ENCODE measurements around the gene NCS1.

Gene NCS1

DNA sequence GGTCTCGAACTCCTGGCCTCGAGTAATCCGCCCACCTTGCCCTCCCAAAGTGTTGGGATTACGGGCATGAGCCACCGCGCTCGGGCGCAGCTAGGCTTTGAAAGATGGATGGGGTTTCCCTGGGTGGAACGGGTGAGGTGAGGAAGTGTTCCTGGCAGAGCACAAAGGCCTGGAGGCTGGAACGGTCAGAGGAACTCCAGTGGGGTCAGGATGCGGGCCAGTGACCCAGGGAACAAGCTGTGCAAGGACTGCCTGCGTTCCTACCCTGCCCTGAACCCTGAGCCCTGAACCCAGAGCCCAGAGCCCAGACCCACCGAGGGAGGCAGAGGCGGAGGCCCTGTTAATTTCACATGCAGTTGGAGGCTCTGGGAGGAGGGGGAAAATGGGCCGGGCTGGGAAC lies 23.4 kb downstream of the NCS1 start:
- no peak for DNase-seq (ENCODE audit: low read depth)

DNA sequence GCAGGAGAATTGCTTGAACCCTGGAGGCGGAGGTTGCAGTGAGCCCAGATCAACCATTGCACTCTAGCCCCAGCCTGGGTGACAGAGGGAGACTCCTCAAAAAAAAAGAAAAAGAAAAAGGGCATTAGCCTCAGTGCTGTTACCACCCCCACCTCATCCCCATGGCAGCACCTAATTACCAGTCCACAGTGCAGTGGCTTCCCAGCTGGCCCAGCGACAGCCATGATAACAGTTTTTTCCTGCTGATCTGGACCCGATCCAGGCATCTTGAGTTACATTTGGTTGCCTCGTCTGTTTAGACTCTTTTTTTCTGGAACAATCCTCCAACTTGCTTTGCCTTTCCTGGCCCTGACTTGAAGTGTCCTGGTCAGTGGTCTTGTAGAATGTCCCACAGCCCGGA lies 24.4 kb downstream of the NCS1 start:
- DNase-seq (ENCODE audit: low read depth), result no peak

DNA sequence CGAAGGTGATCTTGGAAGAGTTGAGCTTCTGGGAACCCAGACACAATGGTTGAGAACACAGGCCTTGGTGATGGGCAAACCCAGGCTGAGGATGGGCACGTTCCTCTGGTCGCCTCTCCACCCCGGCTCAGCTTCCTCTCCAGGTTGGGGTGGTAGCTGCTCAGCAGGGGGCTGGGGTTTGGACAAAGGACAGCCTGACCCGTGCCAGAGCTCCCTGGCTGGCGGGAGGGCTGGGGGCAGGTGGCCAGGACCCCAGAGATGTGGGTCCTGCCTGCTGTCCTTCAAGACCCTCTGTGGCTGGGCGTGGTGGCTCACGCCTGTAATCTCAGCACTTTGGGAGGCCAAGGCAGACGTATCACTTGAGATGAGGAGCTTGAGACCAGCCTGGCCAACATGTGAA lies 25.2 kb downstream of the NCS1 start:
- no peak for DNase-seq (ENCODE audit: low read depth)

DNA sequence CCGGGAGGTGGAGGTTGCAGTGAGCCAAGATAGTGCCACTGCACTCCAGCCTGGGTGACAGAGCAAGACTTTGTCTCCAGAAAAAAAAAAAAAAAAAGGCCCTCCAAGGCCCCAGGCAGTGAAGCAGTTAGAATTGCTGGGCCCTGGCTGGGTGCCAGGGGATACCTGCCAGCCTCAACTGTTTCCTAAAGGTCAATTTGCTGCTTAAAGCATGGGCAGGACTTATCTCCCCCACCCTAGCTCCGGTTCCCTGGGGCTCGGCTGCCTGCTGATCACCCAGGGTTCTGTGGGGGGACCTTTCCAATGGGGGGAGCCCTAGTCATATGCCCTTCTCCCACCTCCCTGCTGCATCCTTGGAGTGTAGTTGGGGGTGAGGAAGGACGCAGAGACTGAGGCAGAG lies 25.7 kb downstream of the NCS1 start:
- no peak for DNase-seq (ENCODE audit: low read depth)

DNA sequence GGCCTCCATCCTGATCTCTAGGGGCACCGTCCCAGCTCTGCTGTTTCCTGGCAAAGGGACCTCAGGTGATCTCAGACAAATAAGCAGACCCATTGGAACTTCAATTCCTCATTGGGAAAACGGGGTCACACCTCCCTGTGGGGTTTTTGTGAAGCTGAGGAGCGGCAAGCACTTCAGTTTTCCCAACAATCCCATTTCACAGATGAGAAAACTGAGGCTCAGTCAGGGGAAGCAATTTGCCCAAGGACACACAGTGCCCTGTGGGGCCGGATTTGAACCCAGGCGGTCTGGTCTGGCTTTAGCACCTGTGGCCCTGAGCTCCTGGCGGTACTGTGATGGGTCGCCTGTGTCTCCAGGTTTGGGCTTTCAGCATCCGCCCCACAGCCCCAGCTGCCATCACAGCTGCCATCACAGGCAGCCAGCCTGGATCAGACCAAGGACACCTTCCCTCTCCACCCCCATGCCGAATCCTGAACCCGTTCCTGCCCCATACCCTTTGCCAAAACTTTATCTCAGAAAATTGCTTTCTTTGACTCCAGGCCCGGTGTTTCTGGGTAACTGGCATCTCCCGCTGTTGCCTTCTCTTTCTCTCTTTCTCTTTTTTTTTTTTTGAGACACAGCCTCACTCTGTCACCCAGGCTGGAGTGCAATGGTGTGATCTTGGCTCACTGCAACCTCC lies 26.4 kb downstream of the NCS1 start:
- DNase-seq (ENCODE audit: low read depth), result no peak

DNA sequence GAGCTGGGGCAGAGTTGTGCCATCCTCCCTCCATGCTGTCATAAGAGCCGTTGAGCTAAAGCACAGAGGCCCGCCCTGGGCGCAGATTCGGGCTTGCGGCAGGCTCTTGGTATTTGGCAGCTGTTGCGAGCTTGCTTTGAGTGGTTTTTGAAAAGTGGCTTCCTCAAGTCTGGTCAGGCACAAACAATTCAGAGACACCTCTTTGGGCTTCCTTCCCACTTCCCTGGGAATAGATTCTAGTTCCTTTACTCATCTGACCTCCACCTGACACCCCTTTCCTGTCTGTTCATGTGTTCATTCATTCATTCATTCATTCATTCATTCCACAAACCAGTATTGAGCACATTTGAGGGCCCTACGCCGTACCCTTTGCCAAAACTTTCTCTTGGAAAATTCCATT lies 27.4 kb downstream of the NCS1 start:
- DNase-seq (ENCODE audit: low read depth), result no peak

DNA sequence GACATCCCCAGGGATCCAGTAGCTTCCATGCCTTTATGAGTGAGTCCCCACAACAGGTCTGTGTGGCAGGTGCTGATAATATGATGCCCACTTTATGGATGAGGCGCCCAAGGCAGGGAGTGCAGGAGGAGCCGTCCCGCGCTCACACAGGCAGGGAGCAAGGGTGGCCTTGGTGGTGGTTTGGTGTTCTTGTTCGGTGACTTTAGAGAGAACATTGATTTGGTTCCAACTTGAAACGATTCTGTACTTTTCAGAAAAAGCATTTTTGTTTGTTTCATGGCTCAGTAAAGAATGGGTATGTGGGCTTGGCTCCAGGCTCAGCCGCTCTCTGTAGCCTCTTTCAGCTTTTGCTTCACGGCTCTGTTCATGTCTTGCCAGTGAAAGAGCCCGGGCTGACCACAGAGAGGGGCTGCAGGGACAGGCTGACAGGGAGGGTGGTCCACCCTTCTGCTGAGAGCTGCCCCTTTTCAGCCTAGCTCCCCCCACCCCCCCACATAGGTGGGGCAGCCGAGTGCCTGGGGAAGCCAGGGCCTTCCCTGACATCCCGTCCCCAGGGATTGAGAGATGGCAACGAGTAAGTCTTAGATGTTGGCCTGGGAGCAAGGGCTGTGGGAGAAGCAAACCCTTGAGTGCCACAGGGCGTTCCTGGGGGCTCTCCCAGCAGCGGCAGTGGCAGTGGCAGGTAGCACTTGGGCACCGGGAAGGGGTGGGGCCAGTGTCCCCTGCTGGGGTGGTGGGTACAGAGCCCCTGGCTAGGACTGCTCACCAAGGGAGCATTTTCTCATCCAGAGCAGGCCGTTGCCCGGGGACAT lies 28.0 kb downstream of the NCS1 start:
- DNase-seq (ENCODE audit: low read depth), result no peak

DNA sequence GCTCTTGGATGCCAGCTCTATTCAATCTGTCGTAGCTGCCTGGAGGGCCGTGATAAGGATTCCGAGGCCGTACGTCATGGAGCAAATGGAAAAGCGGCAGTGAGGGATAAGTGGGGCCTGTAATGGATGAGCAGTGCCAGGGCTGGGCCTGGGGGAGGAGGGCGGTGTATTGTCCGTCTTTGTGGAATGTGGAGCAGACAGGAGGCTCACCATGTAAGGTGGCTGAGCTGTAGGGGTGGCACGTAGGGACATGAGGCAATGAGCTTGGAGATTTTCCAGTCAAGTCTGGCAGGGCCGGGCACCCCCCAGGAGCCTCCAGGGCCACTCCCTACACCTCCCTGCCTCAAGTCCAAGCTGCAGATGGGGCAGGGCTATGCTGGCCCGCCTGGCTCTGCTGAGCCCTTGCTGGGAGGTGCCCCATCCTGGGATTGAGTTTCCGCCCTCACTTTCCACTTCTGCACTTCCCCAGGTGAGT lies 29.2 kb downstream of the NCS1 start:
- no peak for DNase-seq (ENCODE audit: low read depth)

DNA sequence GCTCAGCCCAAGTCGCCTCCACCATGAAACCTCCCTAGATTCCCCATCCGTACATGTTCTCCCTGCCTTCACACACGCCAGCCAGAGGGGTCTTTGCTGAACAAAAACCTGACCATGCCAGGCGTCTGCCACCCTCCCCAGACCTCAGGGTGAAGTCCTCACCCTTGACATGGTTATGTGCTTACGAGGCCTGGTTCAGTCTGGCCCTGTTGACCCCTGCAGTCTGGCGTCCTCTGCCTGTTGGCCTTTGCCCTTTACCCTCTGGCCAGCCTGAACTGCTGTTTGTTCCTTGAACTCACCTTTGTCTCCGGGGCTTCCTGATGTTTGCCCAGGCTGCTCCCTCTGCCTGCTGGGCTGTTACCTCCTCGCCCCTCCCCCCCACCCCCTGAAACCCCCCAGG lies 29.8 kb downstream of the NCS1 start:
- no peak for DNase-seq (ENCODE audit: low read depth)

DNA sequence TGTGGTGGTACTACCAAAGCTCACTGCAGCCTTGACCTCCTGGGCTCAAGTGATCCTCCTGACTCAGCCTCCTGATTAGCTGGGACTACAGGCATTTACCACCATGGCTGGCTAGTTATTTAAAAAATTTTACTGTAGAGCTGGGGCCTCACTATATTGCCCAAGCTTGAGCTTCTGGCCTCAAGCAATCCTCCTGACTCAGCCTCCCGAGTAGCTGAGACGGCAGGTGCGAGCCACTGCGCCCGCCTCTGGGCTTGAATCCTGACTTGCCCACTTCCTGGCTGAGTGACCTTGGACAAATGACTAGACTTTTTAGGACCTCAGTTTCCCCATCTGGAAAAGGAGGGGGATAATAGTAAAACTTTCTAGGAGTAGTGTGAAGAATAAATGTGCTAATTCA lies 32.1 kb downstream of the NCS1 start:
- DNase-seq (ENCODE audit: low read depth), result no peak

DNA sequence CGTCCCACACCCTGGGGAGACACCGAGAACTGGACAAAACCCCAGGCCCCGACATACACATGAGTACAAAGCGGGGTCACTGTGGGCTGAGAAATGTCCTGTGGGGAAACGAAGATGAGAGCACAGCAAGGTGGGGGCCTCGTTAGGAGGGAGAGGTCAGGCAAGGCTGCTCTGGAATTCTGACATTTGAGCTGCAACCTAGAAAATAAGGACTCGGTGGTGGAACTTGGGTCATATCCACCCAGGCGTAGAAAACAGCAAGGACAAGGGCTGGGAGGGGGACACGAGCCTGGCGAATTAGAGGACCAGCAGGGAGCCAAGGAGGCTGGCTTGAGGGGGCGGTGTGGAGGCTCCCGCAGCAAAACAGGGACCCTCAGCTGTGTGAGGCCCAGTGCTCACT lies 32.8 kb downstream of the NCS1 start:
- DNase-seq (ENCODE audit: low read depth), result no peak

DNA sequence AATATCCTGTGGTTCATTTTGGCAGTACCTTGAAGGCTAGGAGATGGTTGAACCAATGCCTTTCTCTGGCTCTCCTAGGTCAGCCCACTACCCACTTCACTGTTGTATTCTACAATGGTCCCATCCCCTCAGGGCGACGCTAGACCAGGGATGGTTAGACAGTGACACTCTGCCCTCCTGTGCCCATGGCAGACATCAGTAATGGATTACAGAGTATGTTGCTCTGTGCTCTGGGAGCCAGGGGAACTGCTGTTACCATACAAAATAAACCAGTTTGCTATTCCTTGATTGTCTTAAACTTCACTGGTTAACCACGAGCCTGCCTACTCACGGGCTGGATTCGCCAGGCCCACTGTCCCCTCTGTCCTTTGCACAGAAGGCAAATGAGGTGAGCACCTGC lies 33.7 kb downstream of the NCS1 start:
- DNase-seq (ENCODE audit: low read depth), result no peak

DNA sequence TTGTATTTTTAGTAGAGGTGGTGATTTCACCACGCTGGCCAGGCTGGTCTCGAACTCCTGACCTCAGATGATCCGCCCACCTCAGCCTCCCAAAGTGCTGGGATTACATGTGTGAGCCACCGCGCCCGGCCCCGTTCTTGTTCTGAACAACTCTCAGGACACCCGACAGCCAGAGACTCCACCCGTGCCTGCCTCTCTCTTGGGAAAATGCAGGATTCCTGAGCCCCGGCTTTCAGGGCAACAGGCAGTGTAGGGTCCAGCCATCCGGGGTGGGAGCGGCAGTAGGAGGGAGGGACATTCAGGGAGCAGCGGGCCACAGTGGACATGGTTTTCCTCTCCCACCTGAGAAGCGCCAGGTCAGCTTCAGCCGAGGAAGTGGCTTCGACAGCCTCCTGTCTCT lies 34.4 kb downstream of the NCS1 start:
- DNase-seq (ENCODE audit: low read depth), result no peak

DNA sequence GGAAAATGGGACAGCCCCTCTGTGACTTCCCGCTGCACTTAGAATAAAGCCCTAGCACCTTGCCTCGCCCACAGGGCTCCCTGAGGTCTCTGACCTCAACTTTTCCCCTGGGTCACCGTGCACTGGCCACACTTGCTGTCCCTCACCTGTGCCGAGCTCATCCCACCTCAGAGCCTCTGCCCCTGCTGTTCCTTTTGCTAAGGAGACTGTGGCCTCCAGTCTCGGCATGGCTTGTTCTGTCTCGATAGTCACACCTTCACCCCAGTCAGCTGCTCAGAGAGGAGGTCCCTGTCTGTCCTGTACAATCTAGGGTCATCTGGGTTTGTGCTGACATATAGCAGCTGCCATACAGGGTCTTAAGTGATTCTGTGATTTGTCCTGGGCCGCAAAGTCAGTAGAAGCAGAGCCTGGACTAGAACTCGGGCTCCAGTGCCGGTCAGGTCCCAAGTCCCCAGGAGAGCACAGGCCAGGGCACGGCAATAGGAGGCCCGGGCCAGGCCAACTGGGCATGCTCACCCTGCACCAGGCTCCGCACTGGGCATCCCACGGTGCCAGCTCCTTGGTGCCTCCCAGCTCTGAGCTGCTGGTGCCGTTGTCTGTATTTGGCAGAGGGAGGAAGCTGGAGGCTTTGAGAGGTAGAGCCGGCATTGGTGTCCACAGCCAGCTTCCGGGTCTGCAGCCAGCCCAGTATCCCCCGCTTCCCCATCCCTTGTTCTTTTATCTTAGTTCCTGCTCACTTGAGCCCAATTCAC lies 35.2 kb downstream of the NCS1 start:
- DNase-seq (ENCODE audit: low read depth), result no peak

DNA sequence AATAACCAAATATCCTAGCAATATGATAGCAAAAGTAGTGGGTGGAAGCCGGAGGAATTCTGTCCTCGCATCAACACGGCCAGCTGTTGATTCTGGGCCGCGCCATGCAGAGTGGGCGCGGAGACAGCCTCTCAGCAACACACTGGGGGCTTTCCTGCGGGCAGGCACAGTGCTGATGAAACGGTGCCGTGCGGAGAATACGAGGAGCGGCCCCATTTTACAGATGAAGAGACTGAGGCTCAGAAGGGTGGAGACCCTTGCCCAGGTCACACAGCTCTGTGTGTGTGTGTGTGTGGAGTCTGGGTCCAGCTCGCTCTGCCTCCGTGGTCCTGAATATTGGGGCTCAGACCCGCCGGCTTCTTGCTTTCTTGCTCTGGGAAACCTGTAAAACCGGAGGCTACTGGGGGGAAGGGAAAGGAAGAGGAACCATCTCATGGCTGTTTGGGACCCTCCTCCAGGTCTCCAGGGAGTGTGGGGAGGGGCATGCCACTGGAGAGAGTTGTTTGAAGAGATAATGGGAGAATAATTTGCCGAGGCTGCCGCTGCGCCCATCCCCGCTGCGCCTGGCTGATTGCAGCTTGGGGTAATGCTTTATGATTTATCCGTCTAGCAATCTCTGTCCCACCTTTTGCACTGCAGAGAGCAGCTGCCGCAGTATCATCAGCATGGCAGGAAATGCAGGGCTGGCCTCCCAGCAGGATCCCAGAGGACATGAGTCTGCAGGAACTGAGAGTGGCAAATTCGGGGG lies 36.6 kb downstream of the NCS1 start:
- no peak for DNase-seq (ENCODE audit: low read depth)

DNA sequence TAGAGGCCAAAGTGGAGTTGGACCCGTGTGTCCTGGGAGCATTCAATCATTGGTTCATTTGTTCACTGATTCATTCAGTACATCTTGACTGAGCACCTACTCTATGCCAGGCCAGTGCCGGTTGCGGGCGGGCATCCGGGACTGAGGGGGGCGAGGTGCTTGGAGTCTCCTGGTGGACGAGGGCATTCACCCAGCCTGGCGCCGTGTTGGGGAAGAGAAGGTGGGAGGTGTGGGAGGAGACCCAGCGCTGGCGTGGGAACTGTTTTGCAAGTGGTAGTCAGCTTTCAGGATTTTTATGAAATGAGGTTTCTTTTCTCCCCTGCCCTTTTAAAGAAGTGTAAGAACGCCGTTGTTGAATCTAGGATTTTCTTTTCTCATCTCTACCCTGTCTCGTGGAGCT lies 37.2 kb downstream of the NCS1 start:
- DNase-seq (ENCODE audit: low read depth), result no peak

DNA sequence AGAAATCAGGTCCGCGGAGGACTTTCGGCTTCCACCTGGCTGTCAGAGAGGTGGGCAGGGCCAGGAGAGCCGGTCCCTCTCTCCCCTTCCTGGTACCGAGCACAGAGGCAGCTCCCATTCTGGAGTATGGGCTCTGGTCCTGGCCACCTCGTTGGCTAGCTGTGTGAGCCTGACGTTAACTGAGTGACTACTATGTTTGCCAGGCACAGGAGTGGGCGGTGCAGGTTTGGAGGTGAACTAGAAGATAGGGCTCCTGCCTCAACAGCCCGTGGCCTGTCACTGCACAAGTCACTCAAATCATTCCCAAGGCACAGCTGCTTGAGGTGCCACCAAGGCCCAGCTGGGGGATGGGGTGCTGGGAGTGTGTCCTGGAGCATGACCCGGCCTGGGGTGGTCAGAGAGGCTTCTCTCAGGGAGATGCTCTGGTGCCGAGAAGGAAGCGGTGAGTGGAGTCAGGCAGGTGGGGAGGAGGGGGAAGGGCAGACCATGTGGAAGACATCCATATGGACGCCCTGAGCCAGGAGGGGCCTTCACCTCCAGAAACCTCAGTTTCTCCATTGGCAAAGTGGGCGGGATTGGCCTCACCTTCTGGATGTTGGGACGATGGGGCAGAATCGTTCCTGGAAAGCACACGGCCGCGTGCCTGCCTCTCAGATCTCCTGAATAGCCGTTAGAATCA lies 39.5 kb downstream of the NCS1 start:
- no peak for DNase-seq (ENCODE audit: low read depth)

DNA sequence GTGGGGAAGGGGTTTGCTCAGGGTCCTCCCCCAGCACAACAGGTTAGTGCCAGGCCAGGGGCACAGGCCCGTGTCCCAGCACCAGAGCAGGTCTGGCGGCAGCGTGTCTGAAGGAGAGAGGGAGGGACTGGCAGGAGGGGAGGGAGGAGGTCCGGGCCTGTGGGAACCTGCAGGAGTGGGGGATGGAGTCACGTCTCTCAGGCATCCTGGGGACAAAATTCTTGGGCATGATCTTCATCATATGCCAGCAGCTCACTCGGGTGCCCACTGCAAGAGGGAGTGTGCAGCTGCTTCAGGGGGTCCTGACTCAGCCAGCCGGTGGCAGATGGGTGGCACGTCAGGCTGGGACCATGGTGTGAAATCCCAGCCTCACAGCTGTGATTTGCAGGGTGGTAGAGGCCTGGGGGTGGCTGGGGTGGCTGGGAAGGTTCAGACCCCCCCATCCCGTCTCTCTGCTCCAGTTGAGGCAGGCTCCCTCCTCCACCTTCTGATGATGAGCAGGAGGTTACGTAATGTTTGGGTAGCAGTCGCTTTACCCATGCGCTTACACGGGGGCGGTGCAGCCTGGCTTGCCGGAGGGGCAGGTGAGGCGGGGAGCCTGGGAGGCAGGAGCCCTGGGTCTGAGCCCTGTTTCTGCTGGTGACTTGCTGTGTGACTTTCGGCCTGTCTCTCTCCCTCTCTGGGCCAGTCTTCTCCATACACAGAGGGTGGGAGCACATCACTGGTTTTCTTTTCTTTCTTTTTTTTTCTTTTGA lies 40.5 kb downstream of the NCS1 start:
- no peak for DNase-seq (ENCODE audit: low read depth)

DNA sequence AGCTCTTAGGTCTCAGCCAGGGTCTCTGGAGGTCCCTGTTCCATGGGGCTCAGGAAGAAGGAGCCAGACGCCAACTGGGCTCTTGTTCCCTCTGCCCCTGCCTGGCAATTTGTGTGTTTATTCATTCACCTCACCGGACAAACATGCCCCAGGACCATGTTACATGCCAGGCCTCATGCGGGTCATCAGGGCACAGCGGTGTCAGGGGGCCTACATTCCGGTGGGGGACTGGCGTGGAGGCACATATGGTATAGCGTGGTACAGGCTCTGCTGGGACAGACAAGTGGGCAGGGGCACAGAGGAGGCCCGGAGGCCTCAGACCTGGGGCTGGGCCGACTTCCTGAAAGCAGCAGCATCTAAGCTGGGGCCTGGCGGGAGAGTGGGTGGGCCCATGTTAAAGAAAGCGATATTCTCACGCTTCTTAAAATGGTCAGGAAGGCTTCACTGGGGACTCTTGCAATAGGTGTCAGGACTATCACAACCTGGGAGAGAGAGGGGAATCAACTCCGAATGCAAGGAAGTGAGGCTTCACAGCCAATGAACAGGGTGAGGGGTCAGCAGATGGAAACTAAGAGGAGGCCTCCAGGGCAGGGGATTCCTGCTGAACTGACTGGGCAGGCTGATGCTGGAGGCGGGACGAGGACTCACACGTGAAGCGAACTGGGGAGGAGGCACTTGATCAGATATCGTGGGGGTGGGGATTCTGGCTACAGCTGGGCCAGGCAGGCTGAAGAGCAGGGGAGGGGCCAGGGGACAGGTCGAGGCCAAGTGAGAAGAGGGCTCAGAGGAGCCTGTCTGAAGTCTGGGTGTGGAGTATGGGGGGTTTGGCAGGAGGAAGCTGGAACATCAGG lies 41.9 kb downstream of the NCS1 start:
- DNase-seq (ENCODE audit: low read depth), result no peak

DNA sequence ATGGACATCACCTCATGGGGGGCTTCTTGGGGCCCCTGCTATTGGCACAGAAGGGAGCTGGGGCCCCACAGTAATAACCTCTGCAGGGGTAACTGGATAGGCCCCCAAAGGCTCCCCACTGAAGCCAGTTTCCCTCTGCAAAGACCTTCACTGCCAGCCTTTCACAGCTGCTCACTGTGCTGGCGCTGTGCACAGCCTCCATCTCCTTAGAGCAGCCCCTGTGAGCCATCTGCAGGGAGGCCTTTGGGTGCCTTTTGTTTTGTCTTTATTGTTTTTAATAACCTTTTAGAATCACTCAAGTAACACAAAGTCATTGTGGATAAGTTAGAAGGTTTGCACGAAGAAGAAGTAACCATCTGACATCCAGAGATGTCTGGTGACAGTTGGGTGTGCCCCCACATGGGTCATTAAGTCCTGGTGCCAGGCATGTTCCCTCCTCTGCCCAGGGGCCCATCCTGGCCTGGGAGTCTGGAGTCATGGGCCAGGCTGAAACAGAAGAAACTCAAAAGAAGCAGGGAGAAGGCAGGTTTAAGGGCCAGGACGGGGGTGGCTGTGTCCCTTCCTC lies 42.7 kb downstream of the NCS1 start:
- DNase-seq (ENCODE audit: low read depth), result no peak
